SK-N-SH (cell line): ENCODE results near the gene HSPA4. TPM values are rescaled to one million over a fixed set of nuclear protein-coding genes. Genes with fewer than 3 reads are reported as not detected.

Experiments
- CTCF ChIA-PET: fragments of 300-600, 350-600 bp; formaldehyde crosslinking; extraction: SDS; loops from one replicate; lab custom pipeline; 2021; lab: Yijun Ruan, JAX
- POLR2A ChIA-PET: fragments of 350-600 bp; sonication (Branson Sonifier 250); formaldehyde crosslinking; extraction: SDS; loops from one replicate; lab custom pipeline; 2020; ENCODE audit warnings: antibody characterized with exemption, inconsistent platforms; lab: Yijun Ruan, JAX
- DNase-seq: peaks from one replicate; pipeline ENCODE4 v3.0.0; 2012
- H2AFZ ChIP-seq: fragments of 200-600 bp; sonication (generic); 2 replicates; pipeline ENCODE4 v1.8.1; 2016; ENCODE audit warnings: antibody characterized with exemption, mild to moderate bottlenecking, low read depth
- H3F3A ChIP-seq: fragments of 200-600 bp; sonication (generic); replicated peaks from 2 replicates; pipeline ENCODE3; 2016; ENCODE audit warnings: antibody characterized with exemption, mild to moderate bottlenecking; ENCODE audit not compliant: insufficient read depth
- H3K27ac ChIP-seq, 2 experiments: fragments of 200-500 bp in 1 of 2; fragments of 200-600 bp in 1 of 2; sonication (Bioruptor generic) in 1 of 2; sonication (generic), shearing (Covaris generic) in 1 of 2; 2 replicates each; pipeline versions ENCODE4 v1.5.1 to v1.6.1; 2014 to 2016; ENCODE audit warnings: low read depth in 2 of 2, inconsistent platforms in 1 of 2, low read length in 1 of 2, mild to moderate bottlenecking in 1 of 2, mixed read lengths in 1 of 2
- H3K27me3 ChIP-seq: fragments of 200-600 bp; sonication (generic), shearing (Covaris generic); 2 replicates; pipeline ENCODE4 v1.6.1; 2016; ENCODE audit warnings: mixed run types; ENCODE audit not compliant: insufficient read depth
- H3K36me3 ChIP-seq, 2 experiments: fragments of 200-500 bp in 1 of 2; fragments of 200-600 bp in 1 of 2; sonication (Bioruptor generic) in 1 of 2; sonication (generic) in 1 of 2; replicated peaks in 1 of 2; 2 replicates each; pipeline versions ENCODE3 to v1.5.1; 2014 to 2016; ENCODE audit warnings: low read length in 1 of 2, mild to moderate bottlenecking in 1 of 2; ENCODE audit not compliant: insufficient read depth in 2 of 2, control insufficient read depth in 1 of 2
- H3K4me1 ChIP-seq, 2 experiments: fragments of 200-500 bp in 1 of 2; fragments of 200-600 bp in 1 of 2; sonication (Bioruptor generic) in 1 of 2; sonication (generic), shearing (Covaris generic) in 1 of 2; 2 replicates each; pipeline versions ENCODE4 v1.5.1 to v1.6.1; 2014 to 2016; ENCODE audit warnings: low read depth in 1 of 2, low read length in 1 of 2, mixed run types in 1 of 2; ENCODE audit not compliant: insufficient read depth in 2 of 2, control insufficient read depth in 1 of 2
- H3K4me2 ChIP-seq: fragments of 200-600 bp; sonication (generic), shearing (Covaris generic); 2 replicates; pipeline ENCODE4 v1.6.1; 2017; ENCODE audit warnings: mixed run types
- H3K4me3 ChIP-seq, 2 experiments: fragments of 200-500 bp in 1 of 2; fragments of 200-600 bp in 1 of 2; sonication (Bioruptor generic) in 1 of 2; sonication (generic), shearing (Covaris generic) in 1 of 2; 2 replicates each; pipeline versions ENCODE4 v1.5.1 to v1.8.1; 2014 to 2016; ENCODE audit warnings: low read depth in 2 of 2, inconsistent platforms in 1 of 2, low read length in 1 of 2, mild to moderate bottlenecking in 1 of 2, mixed read lengths in 1 of 2, moderate library complexity in 1 of 2
- H3K79me2 ChIP-seq: fragments of 200-600 bp; sonication (generic); 2 replicates; pipeline ENCODE4 v1.8.1; 2017; ENCODE audit warnings: mild to moderate bottlenecking; ENCODE audit not compliant: insufficient read depth
- H3K9ac ChIP-seq: fragments of 200-600 bp; sonication (generic); 2 replicates; pipeline ENCODE4 v1.6.1; 2017; ENCODE audit warnings: mixed run types
- H3K9me2 ChIP-seq: fragments of 200-600 bp; sonication (generic); 2 replicates; pipeline ENCODE4 v1.6.1; 2017; ENCODE audit warnings: mixed run types
- H3K9me3 ChIP-seq: fragments of 200-600 bp; sonication (generic); 2 replicates; pipeline ENCODE4 v1.6.1; 2017; ENCODE audit warnings: mixed run types, mild to moderate bottlenecking, moderate library complexity
- H4K20me1 ChIP-seq: fragments of 200-600 bp; sonication (generic); 2 replicates; pipeline ENCODE4 v1.6.1; 2017; ENCODE audit warnings: mild to moderate bottlenecking, mixed run types; ENCODE audit not compliant: insufficient read depth
- ELF1 ChIP-seq: IDR thresholded peaks from 2 replicates; pipeline ENCODE4 v1.4.0; 2012
- EP300 ChIP-seq, 2 experiments: IDR thresholded peaks; 2 replicates each; pipeline versions ENCODE4 v1.4.0 to v1.6.1; 2012; ENCODE audit warnings: borderline replicate concordance in 1 of 2, low read depth in 1 of 2, low read length in 1 of 2
- FOXJ3 ChIP-seq: sonication (generic); formaldehyde crosslinking; IDR thresholded peaks from 2 replicates; pipeline ENCODE4 v1.5.1; 2020; ENCODE audit warnings: mild to moderate bottlenecking, missing genetic modification reagents
- FOXM1 ChIP-seq: IDR thresholded peaks from 2 replicates; pipeline ENCODE4 v1.4.0; 2012; ENCODE audit warnings: low read depth, mild to moderate bottlenecking
- NFIC ChIP-seq: IDR thresholded peaks from 2 replicates; pipeline ENCODE4 v1.4.0; 2012; ENCODE audit warnings: borderline replicate concordance
- RCOR1 ChIP-seq: fragments of 150-350 bp; IDR thresholded peaks from 2 replicates; pipeline ENCODE4 v1.6.1; 2017; ENCODE audit warnings: antibody characterized with exemption, low read length
- RXRA ChIP-seq: IDR thresholded peaks from 2 replicates; pipeline ENCODE4 v1.4.0; 2012; ENCODE audit warnings: low read depth, mild to moderate bottlenecking, borderline replicate concordance
- SIN3A ChIP-seq: IDR thresholded peaks from 2 replicates; pipeline ENCODE4 v1.6.1; 2012; ENCODE audit warnings: low read depth, mild to moderate bottlenecking, low read length, moderate library complexity, borderline replicate concordance
- SMC3 ChIP-seq: IDR thresholded peaks from 2 replicates; pipeline ENCODE4 v1.6.1; 2012; ENCODE audit warnings: low read depth, low read length, improper control_type of control experiment
- TAF1 ChIP-seq: IDR thresholded peaks from 2 replicates; pipeline ENCODE4 v1.6.1; 2012; ENCODE audit warnings: low read depth, mild to moderate bottlenecking, low read length, moderate library complexity, borderline replicate concordance
- USF1 ChIP-seq: IDR thresholded peaks from 2 replicates; pipeline ENCODE4 v1.4.0; 2012; ENCODE audit warnings: low read depth, borderline replicate concordance
- USF2 ChIP-seq: fragments of 150-350 bp; IDR thresholded peaks from 2 replicates; pipeline ENCODE4 v1.6.1; 2017; ENCODE audit warnings: antibody characterized with exemption, low read length, low read depth, borderline replicate concordance
- ZBTB33 ChIP-seq: IDR thresholded peaks from 2 replicates; pipeline ENCODE4 v1.4.0; 2012; ENCODE audit warnings: low read depth, borderline replicate concordance
- WGBS: methylation state at CpG from one replicate; pipeline ENCODE4 v1.1.6; 2017; ENCODE audit warnings: low lambda C conversion rate; 5-methylcytosine and 5-hydroxymethylcytosine counted together
- polyA plus RNA-seq, 3 experiments: library from polyadenylated mRNA; depleted of rRNA; stranded (reverse); fragments of >200 nt; gene quantifications; 2 replicates each; pipeline ENCODE4 v1.2.3, GENCODE V29; 2012
- TF ChIP-seq, protein P1 (sequence below): IDR thresholded peaks from 2 replicates; pipeline ENCODE4; 2012
- TF ChIP-seq, protein P2 (sequence below): fragments of 200-600 bp; sonication (generic); IDR thresholded peaks from 2 replicates; pipeline ENCODE4 v1.6.1; 2017; ENCODE audit warnings: antibody characterized with exemption, mild to moderate bottlenecking, moderate library complexity

The HSPA4 gene
- polyA plus RNA-seq, 1 of the 3 experiments (the other 2 are of a cell fraction): 18.8 TPM

GRCh38 chr5:133128066-133128465 lies 76.3 kb downstream of the HSPA4 start:
- no peak overlapping the region for H3K9ac ChIP-seq
- H3K79me2 ChIP-seq: no peaks in the 10 kb centered on the region
- no peaks in the 10 kb centered on the region for H3K9me3 ChIP-seq
- no peaks in the 10 kb centered on the region for H3F3A ChIP-seq
- no peak overlapping the region for H3K4me3 ChIP-seq
- no peak overlapping the region for H3K27ac ChIP-seq
- H3K36me3 ChIP-seq: no peaks in the 10 kb centered on the region
- DNase-seq: no peak
- WGBS: 56% methylated on average over 1 of the region's 1 CpG
- H4K20me1 ChIP-seq: no peaks in the 10 kb centered on the region
- CTCF ChIA-PET: interaction anchor here (1.1 to 5.0 kb wide), 5 partner anchors 14 to 161 kb away, joined by 3 to 26 read pairs (median 8); no protein-coding TSS in a partner anchor
- TF ChIP-seq SIN3A (no peak), RCOR1 (no peak), ZBTB33 (no peak), USF1 (no peak), EP300 (IDR thresholded peaks at IDR 0.05; ENCODE audit: borderline replicate concordance in 1 of 2, low read depth in 1 of 2, low read length in 1 of 2) (no peak), RXRA (no peak)
- TF ChIP-seq, protein P1, sequence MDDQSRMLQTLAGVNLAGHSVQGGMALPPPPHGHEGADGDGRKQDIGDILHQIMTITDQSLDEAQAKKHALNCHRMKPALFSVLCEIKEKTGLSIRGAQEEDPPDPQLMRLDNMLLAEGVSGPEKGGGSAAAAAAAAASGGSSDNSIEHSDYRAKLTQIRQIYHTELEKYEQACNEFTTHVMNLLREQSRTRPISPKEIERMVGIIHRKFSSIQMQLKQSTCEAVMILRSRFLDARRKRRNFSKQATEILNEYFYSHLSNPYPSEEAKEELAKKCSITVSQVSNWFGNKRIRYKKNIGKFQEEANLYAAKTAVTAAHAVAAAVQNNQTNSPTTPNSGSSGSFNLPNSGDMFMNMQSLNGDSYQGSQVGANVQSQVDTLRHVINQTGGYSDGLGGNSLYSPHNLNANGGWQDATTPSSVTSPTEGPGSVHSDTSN: no peak
- TF ChIP-seq, protein P2, sequence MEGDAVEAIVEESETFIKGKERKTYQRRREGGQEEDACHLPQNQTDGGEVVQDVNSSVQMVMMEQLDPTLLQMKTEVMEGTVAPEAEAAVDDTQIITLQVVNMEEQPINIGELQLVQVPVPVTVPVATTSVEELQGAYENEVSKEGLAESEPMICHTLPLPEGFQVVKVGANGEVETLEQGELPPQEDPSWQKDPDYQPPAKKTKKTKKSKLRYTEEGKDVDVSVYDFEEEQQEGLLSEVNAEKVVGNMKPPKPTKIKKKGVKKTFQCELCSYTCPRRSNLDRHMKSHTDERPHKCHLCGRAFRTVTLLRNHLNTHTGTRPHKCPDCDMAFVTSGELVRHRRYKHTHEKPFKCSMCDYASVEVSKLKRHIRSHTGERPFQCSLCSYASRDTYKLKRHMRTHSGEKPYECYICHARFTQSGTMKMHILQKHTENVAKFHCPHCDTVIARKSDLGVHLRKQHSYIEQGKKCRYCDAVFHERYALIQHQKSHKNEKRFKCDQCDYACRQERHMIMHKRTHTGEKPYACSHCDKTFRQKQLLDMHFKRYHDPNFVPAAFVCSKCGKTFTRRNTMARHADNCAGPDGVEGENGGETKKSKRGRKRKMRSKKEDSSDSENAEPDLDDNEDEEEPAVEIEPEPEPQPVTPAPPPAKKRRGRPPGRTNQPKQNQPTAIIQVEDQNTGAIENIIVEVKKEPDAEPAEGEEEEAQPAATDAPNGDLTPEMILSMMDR: no peak
- TF ChIP-seq, all 33 proteins: peak for 0
- H2AFZ ChIP-seq: no peak overlapping the region
- no peaks in the 10 kb centered on the region; the same call in 1 of the 2 replicates for H3K27me3 ChIP-seq
- POLR2A ChIA-PET: no interaction called here
- no peak overlapping the region for H3K4me2 ChIP-seq
- peaks cover 0 to 12% of the 10 kb centered on the region in 2 experiments; a peak in 2 of 4 replicates for H3K4me1 ChIP-seq
- no peaks in the 10 kb centered on the region for H3K9me2 ChIP-seq

DNA sequence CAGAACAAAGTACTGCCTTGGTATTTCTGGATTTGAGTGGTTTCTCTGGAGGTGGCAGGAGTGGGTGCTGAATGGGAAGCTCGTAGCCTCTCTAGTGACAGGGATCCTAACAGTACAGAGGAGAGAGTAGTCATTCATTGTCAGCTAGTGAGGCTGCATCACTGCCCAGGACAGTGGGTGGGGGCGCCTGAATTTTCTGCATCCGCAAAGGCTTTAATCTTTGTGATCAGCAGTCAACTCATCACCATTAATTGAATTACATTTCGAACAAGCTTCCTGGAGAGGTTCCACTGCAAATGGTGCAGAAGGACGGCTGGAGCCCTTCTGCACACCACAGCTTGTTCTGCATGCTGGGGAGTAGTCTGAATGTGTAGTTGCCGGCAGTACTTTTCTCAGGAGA lies 77.5 kb downstream of the HSPA4 start:
- H3K4me3 ChIP-seq: no peak overlapping the region
- no peaks in the 10 kb centered on the region for H3K9me2 ChIP-seq
- no peak overlapping the region for H3K9ac ChIP-seq
- H3K4me2 ChIP-seq: no peak overlapping the region
- ChIA-PET CTCF (interaction anchor here (1.0 to 5.0 kb wide), 6 partner anchors 16 to 415 kb away, joined by 3 to 26 read pairs (median 8); no protein-coding TSS in a partner anchor), POLR2A (interaction anchor here (0.7 kb wide), 1 partner anchor 167 kb away, joined by 3 read pairs; no protein-coding TSS in a partner anchor)
- peak; percentile 70 for DNase-seq
- H2AFZ ChIP-seq: no peak overlapping the region
- no peaks in the 10 kb centered on the region for H3K9me3 ChIP-seq
- no peaks in the 10 kb centered on the region for H4K20me1 ChIP-seq
- no peaks in the 10 kb centered on the region for H3F3A ChIP-seq
- peaks cover 0 to 12% of the 10 kb centered on the region in 2 experiments; a peak in 2 of 4 replicates for H3K4me1 ChIP-seq
- H3K36me3 ChIP-seq: no peaks in the 10 kb centered on the region
- H3K79me2 ChIP-seq: no peaks in the 10 kb centered on the region
- H3K27me3 ChIP-seq: no peaks in the 10 kb centered on the region; the same call in 1 of the 2 replicates
- peak overlapping the region in 1 of 2 experiments; percentile 68; a peak in 2 of 4 replicates for H3K27ac ChIP-seq
- WGBS: 13% methylated on average over 5 of the region's 6 CpGs
- TF ChIP-seq USF2: no peak
- TF ChIP-seq SMC3: no peak
- TF ChIP-seq FOXJ3 (CRISPR knock-in tag): no peak
- TF ChIP-seq RXRA: no peak
- no peak for TF ChIP-seq FOXM1
- TF ChIP-seq EP300 (IDR thresholded peaks at IDR 0.05; ENCODE audit: borderline replicate concordance in 1 of 2, low read depth in 1 of 2, low read length in 1 of 2): peak in 1 of 2 experiments; percentile 39; a peak in 1 of 4 replicates
- TF ChIP-seq, protein P2: no peak
- no peak for TF ChIP-seq USF1
- no peak for TF ChIP-seq NFIC
- TF ChIP-seq TAF1: no peak
- no peak for TF ChIP-seq ELF1
